Endometrium (tissue), 2 donors: ENCODE data around the gene TAS2R60.
"Not testable (repeated sequence)": the region's sequence is repeated elsewhere in the genome, so short reads cannot be mapped to it uniquely, and the experiment has no call there.

Source experiments
- FAIRE-seq: peaks from 2 replicates; lab custom pipeline; 2012; peaks lifted over from hg19 to GRCh38; lab: Jason Lieb, UNC
- donor health status: control.
- donor health status: control.

Gene TAS2R60

DNA sequence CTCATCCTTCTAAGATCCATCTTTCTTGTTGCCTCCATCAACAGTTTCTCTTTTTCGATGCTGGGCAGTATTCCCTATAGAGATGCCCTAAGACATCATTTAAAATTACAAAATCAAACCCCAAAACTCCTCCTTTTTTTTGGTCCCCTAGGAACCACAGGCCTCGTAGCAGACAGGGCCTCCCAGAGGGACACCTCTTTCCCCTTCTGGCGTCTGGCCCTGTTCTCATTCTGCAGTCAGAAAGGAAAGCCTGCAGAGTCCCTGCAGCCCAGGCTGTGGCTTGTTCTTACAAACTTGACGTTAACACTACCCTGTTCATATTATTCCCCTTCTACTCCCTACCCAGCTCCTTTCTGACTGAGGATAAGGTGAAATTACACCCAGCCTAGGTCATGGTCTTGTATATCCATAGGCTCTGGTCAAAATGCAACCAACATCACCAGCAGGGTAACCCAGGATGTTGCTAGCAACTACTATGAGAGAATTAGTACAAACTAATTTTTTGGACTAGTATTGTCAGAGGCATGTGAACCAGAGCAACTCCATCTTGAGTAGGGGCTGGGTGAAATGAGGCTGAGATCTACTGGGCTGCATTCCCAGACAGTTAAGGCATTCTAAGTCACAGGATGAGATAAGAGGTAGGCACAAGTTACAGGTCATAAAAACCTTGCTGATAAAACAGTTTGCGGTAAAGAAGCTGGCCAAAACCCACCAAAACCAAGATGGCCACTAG, 31.1 kb upstream of the TAS2R60 start:
- FAIRE-seq: no peak

DNA sequence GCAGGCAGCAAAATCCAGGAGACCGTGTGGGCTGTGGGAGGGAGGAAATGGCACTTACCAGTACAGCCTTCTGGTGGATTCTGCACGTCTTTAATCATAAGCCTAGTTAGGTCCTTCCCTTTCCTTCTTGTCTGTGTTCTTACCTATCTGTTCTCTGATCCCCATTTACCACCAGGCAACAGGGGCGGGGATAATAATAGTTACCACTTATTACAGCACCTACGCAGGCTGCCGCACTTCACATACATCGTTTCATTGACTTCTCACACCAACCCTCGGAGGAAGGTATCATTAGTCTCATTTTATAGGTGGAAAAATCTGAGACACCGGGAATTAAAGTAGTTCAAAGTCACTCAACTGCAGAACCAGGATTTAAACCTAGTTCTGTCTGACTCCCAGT, 30.1 kb upstream of the TAS2R60 start:
- no peak for FAIRE-seq

DNA sequence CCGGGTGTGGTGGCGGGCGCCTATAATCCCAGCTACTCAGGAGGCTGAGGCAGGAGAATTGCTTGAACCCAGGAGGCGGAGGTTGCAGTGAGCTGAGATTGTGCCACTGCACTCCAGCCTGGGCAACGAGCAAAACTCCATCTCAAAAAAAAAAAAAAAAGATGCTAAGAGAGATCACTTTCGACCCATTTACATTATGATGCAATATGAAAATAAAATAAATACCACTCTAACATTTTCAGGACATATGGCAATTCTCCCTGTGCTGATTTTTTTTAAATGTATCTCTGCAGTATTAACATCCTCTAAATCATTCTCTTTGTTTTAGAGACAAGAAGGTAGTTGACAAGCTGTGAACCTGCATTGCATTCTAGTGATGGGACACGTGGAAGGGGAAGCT, 28.0 kb upstream of the TAS2R60 start:
- FAIRE-seq: not testable (repeated sequence)

DNA sequence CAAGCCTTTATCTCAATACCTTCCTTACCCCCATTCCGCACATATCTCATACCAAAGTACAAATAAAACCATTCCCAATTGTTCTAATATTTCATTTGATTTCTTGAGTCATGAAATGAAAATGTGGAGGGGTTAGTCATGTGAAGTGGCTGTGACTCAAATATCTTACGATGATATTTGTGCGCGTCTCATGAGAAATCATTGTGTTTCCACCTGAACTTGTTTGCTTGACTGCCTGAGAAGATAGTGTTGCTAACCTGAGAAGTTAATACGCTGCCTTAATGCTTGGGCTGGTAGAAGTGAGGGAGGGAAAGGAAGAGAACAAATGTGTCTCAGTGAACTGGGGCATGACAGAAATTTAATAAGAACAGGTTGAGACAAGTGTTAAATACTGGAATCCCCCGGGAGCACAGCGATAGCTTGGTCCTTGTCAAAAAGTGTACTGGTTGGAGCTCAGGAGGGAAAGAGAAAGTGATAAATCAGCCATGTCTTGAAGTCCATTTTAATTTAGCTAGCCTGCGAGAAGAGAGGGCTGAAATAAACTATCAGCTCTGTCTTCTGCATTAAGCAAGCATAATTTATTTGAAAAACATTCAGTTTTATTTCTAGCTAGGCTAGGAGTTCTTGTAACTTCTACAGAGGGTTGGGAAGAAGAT, 27.4 kb upstream of the TAS2R60 start:
- FAIRE-seq: no peak

DNA sequence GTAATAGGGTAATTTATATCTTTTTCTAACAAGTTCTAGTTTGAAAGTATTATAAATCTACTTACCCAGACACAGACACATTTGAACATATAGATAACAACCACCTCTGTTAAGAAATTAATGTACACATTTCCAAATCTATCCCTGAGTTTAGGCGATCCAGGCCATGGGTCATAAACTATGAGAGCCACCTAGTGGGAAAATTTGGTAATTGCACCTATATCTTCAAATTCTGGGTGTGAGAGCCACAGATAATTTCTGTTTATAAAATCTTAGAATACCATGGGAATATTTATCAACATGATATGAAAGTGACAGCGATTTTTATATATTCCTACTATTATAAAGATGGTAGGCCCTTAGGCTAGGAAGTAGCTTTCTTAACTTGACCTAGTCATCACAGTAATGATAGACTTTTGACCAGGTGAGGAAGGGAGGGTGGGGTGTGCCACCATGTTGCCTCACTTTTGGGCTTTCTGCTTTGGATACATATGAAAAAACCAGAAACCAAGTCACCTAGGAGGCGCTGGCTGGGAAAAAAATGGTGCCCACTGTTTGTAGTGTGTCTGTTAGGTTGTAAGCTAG, 26.6 kb upstream of the TAS2R60 start:
- FAIRE-seq: peak; percentile 91

DNA sequence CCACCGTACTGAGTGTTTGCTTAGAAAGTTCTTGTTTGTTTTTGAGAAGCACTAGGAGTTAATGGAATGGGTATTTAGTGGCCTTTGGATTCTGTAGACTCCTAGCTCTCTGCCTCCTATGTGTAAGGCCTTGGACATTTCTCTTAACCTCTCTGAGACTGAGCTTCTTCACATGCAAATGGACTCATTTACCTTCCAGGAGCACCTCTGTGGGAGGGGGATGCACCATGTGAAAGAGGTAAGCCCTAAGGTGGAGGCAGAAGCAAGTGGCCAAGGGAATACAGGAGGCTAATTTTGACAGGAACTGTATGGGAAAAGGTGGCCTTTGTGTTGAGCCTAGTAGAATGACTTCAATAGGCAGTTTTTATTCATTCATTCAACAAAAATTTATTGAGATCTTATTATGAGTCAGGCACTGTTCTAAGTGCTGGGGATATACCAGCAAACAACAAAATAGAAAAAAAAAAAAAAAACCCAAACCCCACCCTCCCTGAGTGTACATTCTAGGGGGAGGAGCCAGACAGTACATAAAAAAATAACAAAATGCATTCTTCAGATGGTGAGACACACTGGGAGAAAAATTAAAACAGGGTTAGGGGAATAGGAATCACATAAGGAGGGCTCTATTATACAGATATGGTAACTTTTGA, 25.4 kb upstream of the TAS2R60 start:
- no peak for FAIRE-seq

DNA sequence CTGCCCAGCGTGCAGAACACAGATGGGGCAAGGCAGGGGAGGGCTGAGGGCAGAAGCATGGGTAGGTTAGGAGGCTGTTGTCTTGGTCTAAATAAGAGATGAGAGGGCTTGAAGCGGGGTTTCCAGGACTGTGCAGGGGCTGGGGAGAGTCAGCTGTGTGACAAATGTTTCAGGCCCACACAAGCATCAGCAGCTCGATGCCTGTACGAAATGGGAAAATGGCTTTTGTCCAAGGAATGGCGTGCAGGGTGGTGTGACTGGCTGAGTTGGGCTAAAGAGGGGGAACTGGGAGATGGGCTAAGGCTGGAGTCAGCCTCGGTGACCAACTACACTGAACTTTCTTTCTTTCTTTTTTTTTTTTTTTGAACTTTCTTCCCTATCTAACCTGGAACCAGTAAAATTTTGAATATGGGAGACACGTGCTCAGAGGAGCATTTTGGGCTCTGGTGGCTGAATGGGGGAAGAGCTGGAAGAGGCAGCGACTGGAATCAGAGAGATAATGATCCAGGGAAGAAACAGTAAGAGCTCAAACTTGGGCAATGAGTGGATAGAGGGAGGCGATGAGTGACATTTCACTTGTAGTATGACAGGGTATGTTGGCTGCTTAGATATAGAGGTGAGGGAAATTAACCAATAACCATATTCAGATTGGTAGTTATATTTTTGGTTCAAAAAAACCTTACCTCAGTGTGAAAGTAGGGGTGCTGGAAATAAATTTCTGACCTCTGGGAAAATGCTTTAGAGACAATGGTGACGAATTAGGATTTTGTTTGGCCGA, 24.4 kb upstream of the TAS2R60 start:
- no peak for FAIRE-seq

DNA sequence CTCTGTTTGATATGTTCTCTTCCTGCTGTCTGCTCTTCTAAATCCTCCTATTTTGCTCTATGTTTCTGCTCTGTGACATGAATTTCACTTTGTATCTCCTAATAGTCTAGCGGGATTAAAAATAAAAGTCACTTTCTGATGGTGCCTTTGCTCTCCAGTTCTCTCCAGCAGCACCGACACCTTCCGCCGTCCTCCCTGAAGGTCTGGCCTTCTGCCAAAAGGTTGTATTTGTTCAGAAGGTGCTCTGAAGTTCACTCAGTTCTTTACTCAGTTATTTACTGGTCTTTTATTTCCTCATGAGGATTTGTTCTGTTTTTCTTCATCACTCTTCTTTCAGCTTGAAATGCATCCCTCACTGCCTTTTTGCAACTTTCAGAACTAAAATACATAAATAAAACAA, 23.4 kb upstream of the TAS2R60 start:
- no peak for FAIRE-seq

DNA sequence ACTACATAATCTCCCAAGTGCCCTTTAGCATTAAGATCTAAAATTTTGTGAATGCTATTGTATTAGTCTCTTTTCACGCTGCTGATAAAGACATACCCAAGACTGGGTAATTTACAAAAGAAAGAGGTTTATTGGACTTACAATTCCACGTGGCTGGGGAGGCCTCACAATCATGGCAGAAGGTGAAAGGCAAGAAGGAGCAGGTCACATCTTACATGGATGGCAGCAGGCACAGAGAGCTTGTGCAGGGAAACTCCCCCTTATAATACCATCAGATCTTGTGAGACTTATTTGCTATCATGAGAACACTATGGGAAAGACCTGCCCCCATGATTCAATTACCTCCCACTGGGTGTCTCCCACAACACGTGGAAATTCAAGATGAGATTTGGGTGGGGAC, 22.6 kb upstream of the TAS2R60 start:
- FAIRE-seq: not testable (repeated sequence)

DNA sequence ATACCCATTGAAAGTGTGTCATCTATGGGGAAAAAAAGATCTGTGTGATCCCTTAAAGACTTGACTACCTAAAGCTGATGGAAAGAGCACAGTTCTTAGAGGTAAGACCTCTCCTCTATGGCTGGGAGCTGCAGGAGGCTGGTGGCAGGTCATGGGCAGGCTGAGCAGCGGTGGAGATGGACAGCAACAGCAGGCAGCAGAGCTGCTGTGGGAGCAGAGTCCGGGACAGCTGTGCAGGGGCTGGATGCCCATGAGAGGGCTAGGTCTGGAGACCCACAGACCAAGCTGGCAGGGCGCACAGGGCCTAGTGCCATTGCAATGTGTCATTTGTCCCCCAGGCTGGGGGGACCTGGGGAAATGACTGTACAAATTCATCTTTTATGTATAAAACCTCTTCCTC, 21.2 kb upstream of the TAS2R60 start:
- FAIRE-seq: no peak

DNA sequence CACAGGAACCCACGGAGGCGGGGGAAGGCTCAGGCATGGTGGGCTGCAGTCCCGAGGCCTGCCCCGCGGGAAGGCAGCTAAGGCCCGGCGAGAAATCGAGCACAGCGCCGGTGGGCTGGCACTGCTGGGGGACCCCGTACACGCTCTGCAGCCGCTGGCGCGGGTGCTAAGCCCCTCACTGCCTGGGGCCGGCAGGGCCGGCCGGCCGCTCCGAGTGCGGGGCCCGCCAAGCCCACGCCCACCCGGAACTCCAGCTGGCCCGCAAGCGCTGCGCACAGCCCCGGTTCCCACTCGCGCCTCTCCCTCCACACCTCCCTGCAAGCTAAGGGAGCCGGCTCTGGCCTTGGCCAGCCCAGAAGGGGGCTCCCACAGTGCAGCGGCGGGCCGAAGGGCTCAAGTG, 18.8 kb upstream of the TAS2R60 start:
- not testable (repeated sequence) for FAIRE-seq

DNA sequence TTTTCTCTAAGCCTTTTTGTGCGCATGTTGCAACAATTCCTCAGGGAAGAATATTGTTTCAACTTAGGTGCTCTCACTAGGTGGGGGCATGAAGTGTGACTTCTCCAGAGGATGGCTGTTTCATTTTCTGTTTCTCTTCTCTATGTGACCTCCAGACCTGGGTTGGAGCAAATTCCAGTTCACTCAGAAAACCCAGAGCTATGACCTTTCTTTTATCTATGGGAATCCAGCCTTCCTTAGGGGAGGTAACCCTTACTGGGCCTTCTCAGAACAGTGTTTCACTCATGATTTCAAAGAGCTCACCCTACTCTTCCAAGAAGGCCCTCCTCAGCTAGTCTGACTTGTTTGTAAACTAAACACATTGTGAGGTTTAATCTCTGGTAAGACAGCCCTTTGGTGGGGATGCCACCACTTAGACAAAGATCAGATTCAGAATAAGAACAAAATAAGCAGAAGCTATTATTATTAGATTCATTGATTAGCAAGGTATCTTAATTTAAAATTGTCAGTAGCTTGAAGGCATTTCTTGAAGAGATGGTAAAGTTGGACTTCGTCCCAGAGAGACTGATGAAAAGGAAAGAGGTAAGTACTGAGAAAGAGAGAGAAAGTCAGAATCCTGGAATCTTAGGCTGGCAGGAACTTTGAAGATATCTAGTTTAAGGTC, 16.6 kb upstream of the TAS2R60 start:
- no peak for FAIRE-seq

DNA sequence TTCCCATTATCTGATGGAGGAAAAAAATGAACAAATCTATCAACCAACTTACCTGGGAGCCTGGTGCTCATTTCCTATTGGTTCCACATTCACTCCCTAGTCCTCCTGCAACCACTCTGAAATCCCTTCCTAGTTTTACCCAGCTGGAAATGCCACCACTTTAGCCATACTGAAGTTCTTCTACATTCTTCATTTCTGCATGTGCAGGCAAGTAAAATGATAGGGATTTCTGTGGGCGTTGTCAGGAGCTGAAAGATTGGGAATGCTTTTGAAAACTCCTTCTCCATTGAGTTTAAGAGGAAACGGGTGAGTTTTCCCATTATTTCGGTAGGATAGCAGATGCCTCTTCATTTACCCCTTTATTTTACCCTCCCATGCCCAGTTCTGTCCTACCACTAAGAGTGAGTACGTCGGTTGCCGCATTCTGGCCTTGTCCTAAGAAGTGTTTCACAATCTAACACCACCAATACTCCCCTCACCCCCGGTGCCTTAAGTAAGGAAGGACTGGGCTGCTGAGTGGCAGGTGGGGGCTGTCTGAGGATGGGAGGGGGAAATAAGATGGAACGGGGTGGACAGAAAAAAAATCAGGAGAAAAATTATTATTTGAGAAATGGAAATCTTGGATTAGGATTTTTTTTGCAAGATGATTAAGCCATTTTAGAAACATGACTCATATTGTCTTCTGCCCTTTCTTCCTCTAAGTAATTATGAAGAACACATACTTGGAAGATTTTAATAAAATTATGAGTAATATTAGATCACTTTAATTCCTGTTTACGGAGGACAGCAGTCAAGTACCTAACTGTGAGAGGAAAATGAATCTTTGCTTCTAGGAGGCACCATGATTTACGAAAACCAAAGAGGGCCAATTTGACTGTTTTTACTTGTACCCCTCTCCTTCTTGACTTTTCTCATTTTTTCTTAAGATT, 13.2 kb upstream of the TAS2R60 start:
- no peak for FAIRE-seq

DNA sequence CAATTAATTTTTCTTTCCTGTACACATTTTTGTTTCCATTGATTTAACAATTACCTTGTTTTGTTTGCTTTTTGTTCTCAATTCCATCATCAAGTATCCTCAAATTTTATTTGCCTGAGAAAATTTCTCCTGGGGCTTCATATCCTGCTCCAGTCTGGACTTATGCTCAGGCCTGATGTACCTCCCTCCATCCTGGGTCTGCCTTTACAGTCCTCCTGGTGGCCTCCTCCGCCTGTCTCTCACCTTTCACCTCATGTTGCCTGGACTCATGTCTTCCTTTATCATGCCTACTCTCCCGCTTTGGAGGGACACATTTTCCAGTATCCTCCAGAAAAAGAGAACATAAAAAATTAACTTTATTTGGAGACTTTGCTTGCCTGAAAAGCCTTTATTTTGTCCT, 12.1 kb upstream of the TAS2R60 start:
- FAIRE-seq: no peak

DNA sequence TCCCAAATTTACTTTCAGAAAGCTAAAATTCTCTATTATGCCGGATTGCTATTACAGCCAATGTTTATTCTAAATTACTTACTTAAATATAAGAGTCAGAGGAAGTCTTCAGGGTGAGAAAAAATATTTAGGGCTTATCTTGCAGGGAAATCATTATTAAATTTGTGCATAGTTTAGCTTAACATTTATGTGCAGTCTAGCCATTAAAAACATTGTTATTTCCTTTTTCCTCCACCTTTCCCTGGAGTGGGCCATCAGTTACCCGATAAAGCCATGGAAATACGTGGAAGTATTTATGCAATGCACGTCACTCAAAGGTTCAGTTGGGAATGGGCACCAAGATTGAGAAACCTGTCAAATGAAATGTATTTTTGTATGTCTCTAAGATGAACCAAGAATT, 9.5 kb upstream of the TAS2R60 start:
- no peak for FAIRE-seq

DNA sequence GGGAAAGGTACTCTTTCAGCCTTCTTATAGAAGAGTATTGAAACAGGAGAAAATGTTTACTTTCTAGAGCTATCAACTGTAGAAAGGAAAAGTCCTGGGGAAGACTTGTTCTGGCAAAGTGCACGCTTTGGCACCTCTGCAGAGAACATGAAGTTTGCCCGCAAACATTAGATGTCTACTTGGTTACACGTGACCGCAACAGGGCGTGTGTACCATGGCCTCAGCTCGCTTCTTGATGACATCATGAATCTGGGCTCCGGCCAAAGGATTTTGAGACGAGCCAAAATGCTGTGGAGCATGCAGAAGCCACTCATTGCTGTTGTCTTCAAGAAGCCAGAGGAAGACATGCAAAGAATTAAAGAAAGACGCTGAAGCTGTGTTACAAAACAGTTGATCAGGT, 8.6 kb upstream of the TAS2R60 start:
- FAIRE-seq: no peak

DNA sequence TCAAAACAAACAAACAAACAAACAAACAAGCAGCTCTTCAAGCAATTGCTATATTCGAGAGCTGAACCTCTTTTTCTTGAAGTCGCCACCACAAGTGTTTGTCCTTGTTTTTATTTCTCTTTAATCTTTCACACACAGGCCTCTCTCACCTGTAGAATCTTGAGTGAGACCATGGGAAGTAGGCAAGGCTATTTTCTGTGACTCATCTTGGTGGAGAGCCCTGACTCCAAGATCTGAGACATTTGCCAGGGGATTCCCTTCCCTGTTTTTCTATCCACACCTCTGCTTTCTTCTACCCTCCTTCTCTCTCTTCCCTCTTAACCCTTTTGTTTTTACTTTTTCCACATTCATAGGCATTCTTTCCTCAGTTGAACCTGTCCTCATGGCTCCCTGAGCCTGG, 8.0 kb upstream of the TAS2R60 start:
- FAIRE-seq: no peak

DNA sequence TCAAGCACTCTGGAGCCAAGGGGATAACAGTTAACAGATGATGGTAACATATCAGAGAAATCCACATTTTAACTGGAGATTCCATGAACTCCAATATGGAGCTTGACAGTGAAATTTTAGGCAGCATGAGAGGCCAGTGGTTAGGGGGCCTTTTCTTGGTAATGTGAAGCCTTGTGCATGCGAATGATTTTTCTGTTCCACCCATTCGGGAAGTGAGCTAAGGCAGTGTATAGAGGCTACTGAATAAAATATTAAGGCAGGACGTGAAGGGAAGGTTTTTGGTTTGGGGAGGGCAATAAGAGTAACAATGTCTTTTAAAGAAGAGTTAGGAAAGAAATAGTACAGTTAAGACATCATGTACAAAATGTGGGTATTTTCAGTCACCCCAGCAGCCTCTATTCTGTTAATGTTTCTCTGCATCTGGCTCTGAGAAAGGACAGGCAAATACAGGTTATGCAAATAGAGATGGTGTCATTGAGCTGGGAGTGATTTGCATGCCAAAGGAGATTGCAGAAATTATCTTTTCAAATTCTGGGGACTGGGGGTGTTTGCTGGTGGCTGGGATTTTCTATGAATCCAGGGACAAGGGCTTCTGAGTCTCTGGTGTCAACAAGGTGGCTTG, 6.8 kb upstream of the TAS2R60 start:
- FAIRE-seq: no peak

DNA sequence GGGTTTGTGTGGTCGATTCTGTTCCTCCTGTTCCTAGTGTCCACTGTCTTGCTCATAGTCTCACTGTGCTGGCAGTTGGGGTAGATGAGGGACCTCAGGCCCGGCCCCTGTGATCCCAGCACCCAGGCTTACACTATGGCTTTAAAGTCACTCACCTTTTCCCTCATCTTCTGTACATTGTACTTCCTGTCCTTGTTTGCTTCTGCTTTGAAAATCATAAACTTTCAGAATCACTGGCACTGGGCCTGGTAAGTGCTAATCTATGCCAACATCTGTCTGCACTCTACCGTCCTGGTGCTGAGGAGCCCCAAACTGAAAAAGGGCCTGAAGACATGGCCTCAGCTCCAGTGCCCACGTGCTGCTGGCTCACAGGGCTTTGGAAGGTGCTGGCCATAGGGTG, 5.7 kb upstream of the TAS2R60 start:
- FAIRE-seq: no peak

DNA sequence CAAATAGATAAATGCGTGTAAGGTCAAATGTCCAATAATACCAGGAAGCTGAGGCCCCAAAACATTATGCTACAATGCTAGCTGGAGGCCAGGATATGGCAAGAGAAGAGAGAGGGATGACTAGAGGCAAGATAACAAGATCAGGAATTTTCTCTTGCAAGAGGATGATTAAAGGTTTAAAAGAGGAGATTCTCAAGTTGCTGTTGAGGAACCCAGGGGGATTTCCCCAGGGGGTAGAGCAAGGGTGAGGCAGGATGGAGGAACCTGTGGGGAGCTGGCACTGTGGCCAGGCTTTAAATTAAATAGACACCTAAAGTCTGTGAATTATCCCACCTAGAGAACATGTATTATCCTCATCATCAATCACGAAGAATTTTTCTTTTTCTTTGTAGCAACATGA, 3.4 kb upstream of the TAS2R60 start:
- FAIRE-seq: no peak
